Progenitor cell of endocrine pancreas (in vitro differentiated cells): ENCODE measurements around the gene ALDH2. TPM values are rescaled to one million over a fixed set of nuclear protein-coding genes. Genes with fewer than 3 reads are reported as not detected.

ENCODE experiments used
- DNase-seq: peaks from one replicate; pipeline ENCODE4 v3.0.0; 2021; ENCODE audit warnings: low spot score; ENCODE audit not compliant: unreplicated experiment
- H3K27ac Mint-ChIP-seq: 2 replicates; pipeline ENCODE4 v1.8.0; 2021; ENCODE audit warnings: mild to moderate bottlenecking, moderate library complexity, mixed read lengths
- H3K27me3 Mint-ChIP-seq: 2 replicates; pipeline ENCODE4 v1.8.0; 2021; ENCODE audit warnings: mixed read lengths
- H3K36me3 Mint-ChIP-seq: 2 replicates; pipeline ENCODE4 v1.8.0; 2022; ENCODE audit warnings: mixed read lengths; ENCODE audit not compliant: insufficient read depth
- H3K4me1 Mint-ChIP-seq: 2 replicates; pipeline ENCODE4 v1.8.0; 2021; ENCODE audit warnings: low read depth, mixed read lengths
- H3K4me3 Mint-ChIP-seq: 2 replicates; pipeline ENCODE4 v1.8.0; 2021; ENCODE audit warnings: low read depth, mild to moderate bottlenecking, moderate library complexity, mixed read lengths
- H3K9me3 Mint-ChIP-seq: 2 replicates; pipeline ENCODE4 v1.8.0; 2021; ENCODE audit warnings: low read depth, mixed read lengths
- CTCF ChIP-seq: fragments of 200-600 bp; sonication (generic); IDR thresholded peaks from one replicate; pipeline ENCODE4 v1.5.0; 2021; ENCODE audit warnings: antibody characterized with exemption, mild to moderate bottlenecking; ENCODE audit not compliant: unreplicated experiment
- total RNA-seq: library from RNA; stranded (reverse); gene quantifications from 2 replicates; pipeline ENCODE4 v1.2.1, GENCODE V29; 2021

ALDH2 gene
- total RNA-seq, 1 donor from 2014 or later = 47.3 TPM

GRCh38 chr12:111775205-111776193, 8.8 kb downstream of the ALDH2 start:
- Mint-ChIP-seq H3K9me3 (peaks cover 1% of the 10 kb centered on the region), H3K4me3 (peak overlapping the region; percentile 52), H3K36me3 (peaks cover 7% of the 10 kb centered on the region), H3K27ac (peak overlapping the region; percentile 93), H3K27me3 (no peaks in the 10 kb centered on the region), H3K4me1 (peaks cover 34% of the 10 kb centered on the region)
- no peak for TF ChIP-seq CTCF
- no peak for DNase-seq

- Mint-ChIP-seq H3K4me1 (peaks cover 34% of the 10 kb centered on the region), H3K9me3 (peaks cover 4% of the 10 kb centered on the region), H3K36me3 (peaks cover 15% of the 10 kb centered on the region), H3K27me3 (no peaks in the 10 kb centered on the region), H3K4me3 (no peak overlapping the region), H3K27ac (no peak overlapping the region)
- DNase-seq = no peak
- no peak for TF ChIP-seq CTCF
These were observed 10.2 kb downstream of the ALDH2 start for GRCh38 chr12:111776836-111777344.

- no peak overlapping the region for H3K27ac Mint-ChIP-seq
- DNase-seq = no peak
- peaks cover 4% of the 10 kb centered on the region for H3K9me3 Mint-ChIP-seq
- H3K4me3 Mint-ChIP-seq = no peak overlapping the region
- H3K27me3 Mint-ChIP-seq = no peaks in the 10 kb centered on the region
- H3K36me3 Mint-ChIP-seq = peaks cover 17% of the 10 kb centered on the region
- TF ChIP-seq CTCF = no peak
- H3K4me1 Mint-ChIP-seq = peaks cover 34% of the 10 kb centered on the region
These were observed 10.8 kb downstream of the ALDH2 start for GRCh38 chr12:111777345-111778045.

GRCh38 chr12:111780166-111780565, 13.4 kb downstream of the ALDH2 start:
- TF ChIP-seq CTCF = no peak
- Mint-ChIP-seq H3K27ac (no peak overlapping the region), H3K9me3 (peaks cover 4% of the 10 kb centered on the region), H3K4me1 (peaks cover 18% of the 10 kb centered on the region), H3K36me3 (peaks cover 19% of the 10 kb centered on the region), H3K4me3 (no peak overlapping the region), H3K27me3 (no peaks in the 10 kb centered on the region)
- DNase-seq = no peak

- Mint-ChIP-seq H3K9me3 (peaks cover 4% of the 10 kb centered on the region), H3K36me3 (peaks cover 21% of the 10 kb centered on the region), H3K4me3 (no peak overlapping the region), H3K4me1 (peaks cover 13% of the 10 kb centered on the region), H3K27ac (peak overlapping the region; percentile 33), H3K27me3 (no peaks in the 10 kb centered on the region)
- no peak for DNase-seq
- no peak for TF ChIP-seq CTCF
These were observed 13.9 kb downstream of the ALDH2 start for GRCh38 chr12:111780615-111781014.
